Right kidney (tissue), 1 donor: ENCODE data around the gene SLC44A5.
"Not testable (repeated sequence)": the region's sequence is repeated elsewhere in the genome, so short reads cannot be mapped to it uniquely, and the experiment has no call there.

Source experiments
- DNase-seq: peaks from one replicate; pipeline ENCODE4 v3.0.0-alpha.2; 2016

SLC44A5 gene

GRCh38 chr1:75354267-75354666, 256.6 kb downstream of the SLC44A5 start:
- not testable (repeated sequence) for DNase-seq

- no peak for DNase-seq
Measured at GRCh38 chr1:75353051-75353450, 257.9 kb downstream of the SLC44A5 start.

GRCh38 chr1:75345538-75346292, 265.2 kb downstream of the SLC44A5 start:
- no peak for DNase-seq

- DNase-seq = no peak
Measured at GRCh38 chr1:75342786-75343185, 268.1 kb downstream of the SLC44A5 start.

GRCh38 chr1:75341537-75341936, 269.4 kb downstream of the SLC44A5 start:
- no peak for DNase-seq

- DNase-seq = no peak
Measured at GRCh38 chr1:75338616-75339483, 272.1 kb downstream of the SLC44A5 start.

- DNase-seq = no peak
Measured at GRCh38 chr1:75334876-75335389, 276.0 kb downstream of the SLC44A5 start.

GRCh38 chr1:75330624-75331023, 280.3 kb downstream of the SLC44A5 start:
- DNase-seq = no peak

GRCh38 chr1:75328691-75329090, 282.2 kb downstream of the SLC44A5 start:
- DNase-seq = no peak

GRCh38 chr1:75327395-75327794, 283.5 kb downstream of the SLC44A5 start:
- DNase-seq = no peak

- no peak for DNase-seq
Measured at GRCh38 chr1:75317976-75318375, 292.9 kb downstream of the SLC44A5 start.

- no peak for DNase-seq
Measured at GRCh38 chr1:75316230-75316629, 294.7 kb downstream of the SLC44A5 start.

GRCh38 chr1:75312620-75313019, 298.3 kb downstream of the SLC44A5 start:
- DNase-seq = no peak

- no peak for DNase-seq
Measured at GRCh38 chr1:75310067-75310466, 300.8 kb downstream of the SLC44A5 start.

- no peak for DNase-seq
Measured at GRCh38 chr1:75308365-75308764, 302.5 kb downstream of the SLC44A5 start.

GRCh38 chr1:75305061-75305460, 305.9 kb downstream of the SLC44A5 start:
- DNase-seq = no peak

GRCh38 chr1:75293270-75293669, 317.6 kb downstream of the SLC44A5 start:
- DNase-seq = no peak

GRCh38 chr1:75292013-75292412, 318.9 kb downstream of the SLC44A5 start:
- DNase-seq = no peak

- no peak for DNase-seq
Measured at GRCh38 chr1:75276385-75276784, 334.5 kb downstream of the SLC44A5 start.

- DNase-seq = no peak
Measured at GRCh38 chr1:75275631-75276030, 335.3 kb downstream of the SLC44A5 start.

- DNase-seq = no peak
Measured at GRCh38 chr1:75274920-75275506, 335.9 kb downstream of the SLC44A5 start.

GRCh38 chr1:75273110-75273509, 337.8 kb downstream of the SLC44A5 start:
- no peak for DNase-seq

GRCh38 chr1:75265792-75266191, 345.1 kb downstream of the SLC44A5 start:
- DNase-seq = peak; percentile 22
